ENCODE measurements around the gene TAL1. TPM values are rescaled to one million over a fixed set of nuclear protein-coding genes. Genes with fewer than 3 reads are reported as not detected.

TAL1 gene
- total RNA-seq, 1 experiment from 2014 or later: not detected

DNA sequence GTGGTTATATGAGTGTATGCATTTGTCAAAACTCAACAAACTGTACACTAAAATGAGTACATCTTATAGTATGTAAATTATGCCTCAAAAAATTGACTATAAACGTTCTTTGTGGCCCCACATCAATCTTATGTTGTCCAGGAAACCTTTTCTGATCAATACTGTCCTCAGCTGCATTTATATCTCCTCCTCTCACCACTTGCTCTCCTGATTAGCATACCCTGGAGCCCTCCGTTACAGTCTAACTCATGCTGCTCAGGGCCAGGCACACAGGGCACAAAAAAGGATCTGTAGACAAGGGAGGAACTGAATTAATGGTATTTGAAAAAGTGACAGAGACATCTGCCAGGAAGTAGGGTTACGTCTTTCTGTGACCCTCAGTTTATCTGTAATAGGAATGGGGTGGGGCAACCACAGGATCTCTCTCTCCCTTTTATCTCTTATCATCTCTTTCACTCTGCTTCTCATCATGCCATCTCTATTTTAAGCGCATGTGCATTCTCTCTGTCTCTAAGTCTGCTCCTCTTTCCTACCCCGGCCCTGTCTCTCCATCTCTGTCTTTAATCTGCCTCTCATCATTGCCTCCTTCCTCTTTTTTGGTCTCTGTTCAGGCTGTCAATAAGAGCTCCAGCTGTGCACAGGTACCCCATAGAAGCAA lies 7.0 kb upstream of the TAL1 start:
- Histone ChIP-seq H3K56ac (ENCODE audit: insufficient read length, low read depth, low read length) (no peak overlapping the region), H3K9me3 (ENCODE audit: control insufficient read depth, low read depth, low read length) (no peaks in the 10 kb centered on the region), H3K4me1 (ENCODE audit: insufficient read depth, low read length) (no peaks in the 10 kb centered on the region), H4K20me1 (ENCODE audit: control insufficient read depth, insufficient read depth, insufficient read length) (no peaks in the 10 kb centered on the region), H3K4ac (ENCODE audit: low read depth, low read length) (no peak overlapping the region), H3K18ac (ENCODE audit: insufficient read length, low read depth, low read length) (no peak overlapping the region), H3K14ac (ENCODE audit: insufficient read depth, low read length) (no peak overlapping the region), H2BK120ac (ENCODE audit: low read depth, low read length, poor library complexity, severe bottlenecking) (no peak overlapping the region), H2AFZ (ENCODE audit: low read length) (no peak overlapping the region), H4K91ac (ENCODE audit: insufficient read length, low read depth, low read length) (no peak overlapping the region), H4K5ac (ENCODE audit: insufficient read length, low read depth, low read length) (no peak overlapping the region), H3K79me1 (ENCODE audit: insufficient read depth, low read depth, low read length, poor library complexity, severe bottlenecking) (no peaks in the 10 kb centered on the region), H2BK12ac (ENCODE audit: insufficient read length, low read depth, low read length) (no peak overlapping the region), H2BK20ac (ENCODE audit: low read depth, low read length, poor library complexity, severe bottlenecking) (no peak overlapping the region), H3K79me2 (ENCODE audit: insufficient read depth, low read length) (no peaks in the 10 kb centered on the region), H3T11ph (ENCODE audit: low read length) (no peak overlapping the region), H3K9ac (ENCODE audit: extremely low read depth, insufficient read length, low read length) (no peak overlapping the region), H2BK15ac (ENCODE audit: low read depth, low read length) (no peak overlapping the region), H3K27me3 (ENCODE audit: insufficient read depth, low read length) (peaks cover 22% of the 10 kb centered on the region), H2BK5ac (ENCODE audit: insufficient read length, low read length) (no peak overlapping the region), H2AK5ac (ENCODE audit: insufficient read length, low read length) (no peak overlapping the region), H3K4me2 (ENCODE audit: insufficient read depth, insufficient read length, low read length) (no peak overlapping the region), H4K8ac (replicated peaks; ENCODE audit: insufficient read length, low read depth, low read length) (no peak overlapping the region), H3K23ac (ENCODE audit: insufficient read length, low read depth, low read length) (no peak overlapping the region), H3K27ac (ENCODE audit: insufficient read length, low read depth, low read length) (no peak overlapping the region), H3K23me2 (ENCODE audit: insufficient read length, low read depth, low read length, poor library complexity, severe bottlenecking) (no peaks in the 10 kb centered on the region)
- Mint-ChIP-seq H3K4me1 (peaks cover 7 to 14% of the 10 kb centered on the region in 2 experiments), H3K4me3 (no peak overlapping the region), H3K27me3 (ENCODE audit: low read depth) (peaks cover 95% of the 10 kb centered on the region), H3K27ac (no peak overlapping the region), H3K9me3 (no peaks in the 10 kb centered on the region; a peak in 1 of 5 replicates), H3K36me3 (ENCODE audit: insufficient read depth in 1 of 3, low read depth in 3 of 3) (no peaks in the 10 kb centered on the region)
- no CpG with 5 or more reads among the region's 5 CpGs for WGBS (ENCODE audit: extremely low coverage, insufficient read length, low lambda C conversion rate)
- no peak for DNase-seq
- TF ChIP-seq CTCF (conservative IDR thresholded peaks at IDR 0.05): no peak
